Ascending aorta (tissue), 2 donors: Measurements from ENCODE around the gene TCTN3. TPM values are rescaled to one million over a fixed set of nuclear protein-coding genes. Genes with fewer than 3 reads are reported as not detected.
"Not testable (repeated sequence)": the region's sequence is repeated elsewhere in the genome, so short reads cannot be mapped to it uniquely, and the experiment has no call there.

ENCODE experiments used
- DNase-seq, 2 donors: peaks; one replicate each; pipeline ENCODE4 v3.0.0-alpha.2; 2019; ENCODE audit warnings: low spot score in 2 of 2
- H3K27ac ChIP-seq, 2 donors: fragments of 200-600 bp; sonication (generic); one replicate each; pipeline ENCODE4 v1.5.1; 2016 to 2017; ENCODE audit warnings: mild to moderate bottlenecking in 1 of 2
- H3K27me3 ChIP-seq: fragments of 200-600 bp; sonication (generic); one replicate; pipeline ENCODE4 v1.5.1; 2017
- H3K36me3 ChIP-seq, 2 donors: fragments of 200-600 bp; sonication (generic); one replicate each; pipeline ENCODE4 v1.5.1; 2016
- H3K4me1 ChIP-seq, 2 donors: fragments of 200-600 bp; sonication (generic); one replicate each; pipeline ENCODE4 v1.5.1; 2016 to 2017; ENCODE audit warnings: mild to moderate bottlenecking in 1 of 2
- H3K4me3 ChIP-seq, 2 donors: fragments of 200-600 bp; sonication (generic); one replicate each; pipeline ENCODE4 v1.5.1; 2016 to 2017; ENCODE audit warnings: mild to moderate bottlenecking in 1 of 2
- H3K9me3 ChIP-seq, 2 donors: fragments of 200-600 bp; sonication (generic); one replicate each; pipeline ENCODE4 v1.5.1; 2016
- CTCF ChIP-seq, 3 experiments: fragments of 200-600 bp in 2 of 3; fragments of 450-650 bp in 1 of 3; sonication (generic) in 2 of 3; IDR thresholded peaks; one replicate each; pipeline ENCODE4 v1.5.1; 2016 to 2019; ENCODE audit warnings: antibody characterized with exemption in 3 of 3, mild to moderate bottlenecking in 1 of 3, moderate library complexity in 1 of 3
- intact Hi-C: fragments of 100-400 bp; cut with DNase I; formaldehyde crosslinking; loops from one replicate; pipeline ENCODE4 v1.15.1; 2023
- total RNA-seq: library from RNA; depleted of rRNA; stranded (reverse); fragments of >200 nt; gene quantifications from one replicate; pipeline ENCODE4 v1.1.0, GENCODE V29; 2016

Gene TCTN3
- total RNA-seq, 1 donor from 2014 or later: 22.1 TPM

- DNase-seq: no peak
- H3K27me3 ChIP-seq: no peaks in the 10 kb centered on the region
- TF ChIP-seq CTCF (IDR thresholded peaks at IDR 0.05): no peak
- intact Hi-C loops: no loop called here
- H3K4me3 ChIP-seq: no peak overlapping the region
- no peaks in the 10 kb centered on the region for H3K4me1 ChIP-seq
- H3K9me3 ChIP-seq: no peaks in the 10 kb centered on the region
- H3K36me3 ChIP-seq: peaks cover 64 to 81% of the 10 kb centered on the region in 2 donors
- H3K27ac ChIP-seq: no peak overlapping the region
Observed at GRCh38 chr10:95628786-95629185, 64.9 kb downstream of the TCTN3 start.

- H3K4me1 ChIP-seq: no peaks in the 10 kb centered on the region
- peaks cover 50 to 71% of the 10 kb centered on the region in 2 donors for H3K36me3 ChIP-seq
- intact Hi-C loops: no loop called here
- no peak overlapping the region for H3K27ac ChIP-seq
- no peaks in the 10 kb centered on the region for H3K9me3 ChIP-seq
- no peak overlapping the region for H3K4me3 ChIP-seq
- H3K27me3 ChIP-seq: no peaks in the 10 kb centered on the region
- DNase-seq: no peak
- TF ChIP-seq CTCF (IDR thresholded peaks at IDR 0.05): no peak
Observed at GRCh38 chr10:95626500-95626899, 67.2 kb downstream of the TCTN3 start.

- H3K9me3 ChIP-seq, H3K27ac ChIP-seq, DNase-seq, H3K27me3 ChIP-seq, intact Hi-C loops, H3K4me3 ChIP-seq, H3K4me1 ChIP-seq: not testable (repeated sequence)
- peaks cover 37 to 76% of the 10 kb centered on the region in 2 donors for H3K36me3 ChIP-seq
Observed at GRCh38 chr10:95620415-95620814, 73.3 kb downstream of the TCTN3 start.

- intact Hi-C loops: no loop called here
- Histone ChIP-seq H3K27ac (no peak overlapping the region), H3K9me3 (no peaks in the 10 kb centered on the region), H3K4me3 (no peak overlapping the region), H3K27me3 (no peaks in the 10 kb centered on the region), H3K36me3 (peaks cover 56 to 81% of the 10 kb centered on the region in 2 donors), H3K4me1 (no peaks in the 10 kb centered on the region)
- DNase-seq: no peak
- TF ChIP-seq CTCF (IDR thresholded peaks at IDR 0.05): no peak
Observed at GRCh38 chr10:95618101-95618500, 75.6 kb downstream of the TCTN3 start.

- intact Hi-C loops: no loop called here
- no peak overlapping the region for H3K4me3 ChIP-seq
Observed at GRCh38 chr10:95616446-95616845, 77.3 kb downstream of the TCTN3 start.

More at GRCh38 chr10:95616446-95616845, 77.3 kb downstream of the TCTN3 start:
- no peaks in the 10 kb centered on the region for H3K4me1 ChIP-seq
- H3K36me3 ChIP-seq: peaks cover 62 to 83% of the 10 kb centered on the region in 2 donors
- H3K27ac ChIP-seq: no peak overlapping the region
- no peak for TF ChIP-seq CTCF (IDR thresholded peaks at IDR 0.05)
- H3K27me3 ChIP-seq: no peaks in the 10 kb centered on the region
- H3K9me3 ChIP-seq: no peaks in the 10 kb centered on the region
- DNase-seq: no peak

Other genes with a start within 250 kb of the TCTN3 start
- 416 TPM for gene SORBS1, start 132.6 kb downstream of the TCTN3 start, total RNA-seq
- gene ALDH18A1, start 37.2 kb downstream of the TCTN3 start, total RNA-seq: 29.1 TPM
- gene ENTPD1, start 62.2 kb upstream of the TCTN3 start, total RNA-seq: 41.6 TPM
- gene CC2D2B, start 214.0 kb upstream of the TCTN3 start, total RNA-seq: 3.9 TPM